Activated naive CD4-positive, alpha-beta T cell treated with anti-CD3 and anti-CD28 coated beads, Interleukin-2, amount 50 U/mL, for 72 hours (primary cell): ENCODE results near the gene HCST. TPM values are rescaled to one million over a fixed set of nuclear protein-coding genes. Genes with fewer than 3 reads are reported as not detected.
"Not testable (repeated sequence)": the region's sequence is repeated elsewhere in the genome, so short reads cannot be mapped to it uniquely, and the experiment has no call there.

ENCODE experiments used
- ATAC-seq, 2 donors: fragments of 150-1000 bp; cut with Tn5 transposase; 2 replicates each; pipeline ENCODE4 v1.10.0; 2021; ENCODE audit warnings: mild to moderate bottlenecking in 2 of 2, moderate library complexity in 2 of 2
- DNase-seq, 2 donors: peaks; one replicate each; pipeline ENCODE4 v3.0.0; 2021 to 2022; ENCODE audit warnings: low spot score in 2 of 2
- H3K27ac Mint-ChIP-seq, 2 donors: one replicate each; pipeline ENCODE4 v1.8.0; 2022; ENCODE audit warnings: mild to moderate bottlenecking in 2 of 2, mixed read lengths in 2 of 2
- H3K36me3 Mint-ChIP-seq, 2 donors: one replicate each; pipeline ENCODE4 v1.8.0; 2022; ENCODE audit warnings: mixed read lengths in 2 of 2
- H3K9me3 Mint-ChIP-seq, 2 donors: one replicate each; pipeline ENCODE4 v1.8.0; 2022; ENCODE audit warnings: mixed read lengths in 2 of 2
- total RNA-seq, 2 donors: library from RNA; stranded (reverse); gene quantifications; one replicate each; pipeline ENCODE4 v1.2.3, GENCODE V29; 2022

Gene HCST
- total RNA-seq = 10 to 100 TPM; 40.0 to 48.5 TPM

- DNase-seq (peak; percentile 34 to 71), ATAC-seq (peak; percentile 26 to 45)
- Mint-ChIP-seq H3K9me3 (no peaks in the 10 kb centered on the region), H3K27ac (peak within 1 kb of the TSS; percentile 88 to 98), H3K36me3 (peaks cover 29 to 39% of the 10 kb centered on the region in 2 donors)
Observed at GRCh38 chr19:35901854-35902661, at the start of gene HCST. TSS of gene HCST (plus strand) at chr19:35902529. CDS start at chr19:35902594, 65 bp downstream.

GRCh38 chr19:35853038-35853756 is 49.1 kb upstream of the HCST start:
- Mint-ChIP-seq H3K27ac (no peak overlapping the region), H3K9me3 (no peaks in the 10 kb centered on the region), H3K36me3 (no peaks in the 10 kb centered on the region)
- no peak for ATAC-seq
- no peak for DNase-seq

GRCh38 chr19:35856546-35857149 is 45.7 kb upstream of the HCST start, which contains the start of gene KIRREL2:
TSS of gene KIRREL2 (plus strand) at chr19:35856911. CDS start at chr19:35857120, 209 bp downstream.
- Mint-ChIP-seq H3K9me3 (no peaks in the 10 kb centered on the region), H3K27ac (no peak within 1 kb of the TSS), H3K36me3 (peaks cover 0 to 8% of the 10 kb centered on the region in 2 donors)
- DNase-seq = peak in 1 of 2 donors; percentile 56
- peak; percentile 67 to 82 for ATAC-seq

- peaks cover 0 to 8% of the 10 kb centered on the region in 2 donors for H3K36me3 Mint-ChIP-seq
Observed at GRCh38 chr19:35858311-35858710, 44.0 kb upstream of the HCST start.

GRCh38 chr19:35859414-35859813 is 42.9 kb upstream of the HCST start:
- H3K36me3 Mint-ChIP-seq = peaks cover 0 to 8% of the 10 kb centered on the region in 2 donors
- ATAC-seq (no peak), DNase-seq (no peak)
- no peaks in the 10 kb centered on the region for H3K9me3 Mint-ChIP-seq
- H3K27ac Mint-ChIP-seq = no peak overlapping the region

More at GRCh38 chr19:35858311-35858710, 44.0 kb upstream of the HCST start:
- no peaks in the 10 kb centered on the region for H3K9me3 Mint-ChIP-seq
- no peak for ATAC-seq
- H3K27ac Mint-ChIP-seq = no peak overlapping the region
- no peak for DNase-seq

- no peak for DNase-seq
- H3K9me3 Mint-ChIP-seq = no peaks in the 10 kb centered on the region
- no peak overlapping the region for H3K27ac Mint-ChIP-seq
- peaks cover 0 to 8% of the 10 kb centered on the region in 2 donors for H3K36me3 Mint-ChIP-seq
- no peak for ATAC-seq
Observed at GRCh38 chr19:35860436-35860817, 41.9 kb upstream of the HCST start.

- ATAC-seq (peak in 1 of 2 donors; percentile 26), DNase-seq (no peak)
- Mint-ChIP-seq H3K36me3 (peaks cover 0 to 8% of the 10 kb centered on the region in 2 donors), H3K27ac (no peak overlapping the region), H3K9me3 (no peaks in the 10 kb centered on the region)
Observed at GRCh38 chr19:35860818-35861639, 41.3 kb upstream of the HCST start.

GRCh38 chr19:35861640-35862160 is 40.6 kb upstream of the HCST start:
- DNase-seq (no peak), ATAC-seq (no peak)
- peaks cover 0 to 8% of the 10 kb centered on the region in 2 donors for H3K36me3 Mint-ChIP-seq
- H3K9me3 Mint-ChIP-seq = no peaks in the 10 kb centered on the region
- H3K27ac Mint-ChIP-seq = no peak overlapping the region

GRCh38 chr19:35862528-35862927 is 39.8 kb upstream of the HCST start:
- Mint-ChIP-seq H3K36me3 (peaks cover 0 to 8% of the 10 kb centered on the region in 2 donors), H3K27ac (no peak overlapping the region), H3K9me3 (no peaks in the 10 kb centered on the region)
- ATAC-seq (no peak), DNase-seq (no peak)

- Mint-ChIP-seq H3K36me3 (peaks cover 0 to 8% of the 10 kb centered on the region in 2 donors), H3K27ac (no peak overlapping the region), H3K9me3 (no peaks in the 10 kb centered on the region)
- no peak for DNase-seq
- no peak for ATAC-seq
Observed at GRCh38 chr19:35863018-35863417, 39.3 kb upstream of the HCST start.

GRCh38 chr19:35868172-35868822 is 34.0 kb upstream of the HCST start, which contains the start of gene APLP1:
TSS of gene APLP1 (plus strand) at chr19:35868574. CDS start at chr19:35868637, 63 bp downstream.
- no peak within 1 kb of the TSS for H3K27ac Mint-ChIP-seq
- DNase-seq (peak; percentile 62 to 79), ATAC-seq (peak; percentile 68 to 83)
- no peaks in the 10 kb centered on the region for H3K36me3 Mint-ChIP-seq
- H3K9me3 Mint-ChIP-seq = no peaks in the 10 kb centered on the region

GRCh38 chr19:35868823-35869326 is 33.5 kb upstream of the HCST start:
- DNase-seq = no peak
- no peak for ATAC-seq
- Mint-ChIP-seq H3K9me3 (no peaks in the 10 kb centered on the region), H3K27ac (no peak overlapping the region), H3K36me3 (no peaks in the 10 kb centered on the region)

- H3K27ac Mint-ChIP-seq = peak overlapping the region in 1 of 2 donors; percentile 1
Observed at GRCh38 chr19:35869327-35870123, 32.8 kb upstream of the HCST start.

GRCh38 chr19:35870124-35870736 is 32.1 kb upstream of the HCST start:
- not testable (repeated sequence) for H3K36me3 Mint-ChIP-seq, H3K9me3 Mint-ChIP-seq, ATAC-seq
- DNase-seq = peak in 1 of 2 donors; percentile 77
- H3K27ac Mint-ChIP-seq = peak overlapping the region in 1 of 2 donors; percentile 1

More at GRCh38 chr19:35869327-35870123, 32.8 kb upstream of the HCST start:
- peak; percentile 77 to 92 for ATAC-seq
- H3K9me3 Mint-ChIP-seq = no peaks in the 10 kb centered on the region
- no peaks in the 10 kb centered on the region for H3K36me3 Mint-ChIP-seq
- DNase-seq = peak; percentile 68 to 91
